AML-193 (cell line): Measurements from ENCODE around the gene HCN3.
"Not testable (repeated sequence)": the region's sequence is repeated elsewhere in the genome, so short reads cannot be mapped to it uniquely, and the experiment has no call there.

ENCODE experiments used
- DNase-seq, 2 experiments: peaks; one replicate each; lab custom pipeline; 2025; lab: John Stamatoyannopoulos, UW

Gene HCN3

GRCh38 chr1:155313261-155313660 is 36.0 kb downstream of the HCN3 start:
- no peak for DNase-seq

- DNase-seq: no peak
These were observed 39.7 kb downstream of the HCN3 start for GRCh38 chr1:155316922-155317321.

- no peak for DNase-seq
These were observed 40.8 kb downstream of the HCN3 start for GRCh38 chr1:155318082-155318481.

GRCh38 chr1:155319536-155319935 is 42.3 kb downstream of the HCN3 start:
- no peak for DNase-seq

- DNase-seq: no peak
These were observed 43.0 kb downstream of the HCN3 start for GRCh38 chr1:155320252-155320651.

GRCh38 chr1:155320661-155321617 is 43.7 kb downstream of the HCN3 start, which contains the start of gene RUSC1:
TSS of gene RUSC1 (plus strand) at chr1:155320894. CDS start at chr1:155321774, 880 bp downstream.
- DNase-seq: no peak

- no peak for DNase-seq
These were observed 44.6 kb downstream of the HCN3 start for GRCh38 chr1:155321639-155322503.

GRCh38 chr1:155322571-155322952 is 45.3 kb downstream of the HCN3 start:
- no peak for DNase-seq

- peak; percentile 74 to 77 for DNase-seq
These were observed 45.9 kb downstream of the HCN3 start for GRCh38 chr1:155322953-155323728.

- peak; percentile 61 to 72 for DNase-seq
These were observed 46.4 kb downstream of the HCN3 start for GRCh38 chr1:155323729-155324036.

GRCh38 chr1:155324037-155324716 is 46.9 kb downstream of the HCN3 start:
- peak; percentile 90 to 96 for DNase-seq

- DNase-seq: no peak
These were observed 47.7 kb downstream of the HCN3 start for GRCh38 chr1:155324717-155325602.

- DNase-seq: no peak
These were observed 48.3 kb downstream of the HCN3 start for GRCh38 chr1:155325603-155325893.

GRCh38 chr1:155326020-155326526 is 48.8 kb downstream of the HCN3 start:
- no peak for DNase-seq

GRCh38 chr1:155326631-155327037 is 49.4 kb downstream of the HCN3 start:
- no peak for DNase-seq

- DNase-seq: no peak
These were observed 50.7 kb downstream of the HCN3 start for GRCh38 chr1:155327981-155328380.

GRCh38 chr1:155328856-155329255 is 51.6 kb downstream of the HCN3 start:
- DNase-seq: not testable (repeated sequence)

- DNase-seq: no peak
These were observed 52.8 kb downstream of the HCN3 start for GRCh38 chr1:155329980-155330598.

GRCh38 chr1:155334962-155335361 is 57.7 kb downstream of the HCN3 start:
- no peak for DNase-seq
